Measurements from ENCODE around the gene TMEM8B. TPM values are rescaled to one million over a fixed set of nuclear protein-coding genes. Genes with fewer than 3 reads are reported as not detected.

Gene TMEM8B
- total RNA-seq, 1 experiment from 2014 or later = 6.4 TPM

DNA sequence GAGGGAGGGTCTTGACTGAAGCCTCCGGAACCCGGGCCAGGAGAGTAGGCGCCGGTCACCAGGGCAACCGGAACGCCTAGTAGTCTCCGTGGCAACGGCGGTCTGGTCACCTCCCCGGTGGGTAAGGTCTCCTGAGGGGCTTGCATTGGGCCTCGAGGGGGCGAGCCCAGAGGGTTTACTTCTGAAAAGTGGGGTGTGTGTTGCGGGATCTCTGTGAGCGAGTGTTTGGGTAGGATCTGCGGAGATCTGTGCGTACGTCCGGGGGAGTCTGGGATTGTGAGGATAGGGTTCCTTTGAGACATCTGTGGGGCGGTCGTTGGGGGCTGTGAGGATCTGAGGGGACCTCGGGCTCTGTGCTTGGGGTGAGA, 328 bp upstream of the TMEM8B start, which contains the start of gene FAM221B:
Gene FAM221B (minus strand): TSS at position 17 of the 368 bp plus-strand sequence. CDS start 2,571 bp downstream, outside the sequence.
- intact Hi-C loops (cut with micrococcal nuclease; ENCODE audit: unreplicated experiment) = loop anchor here (2.0 to 5.0 kb wide), 2 partner anchors 78 to 181 kb away; partner anchors contain the start of gene HRCT1
- no peak for DNase-seq
- Histone ChIP-seq H3K9me3 (ENCODE audit: insufficient read depth, low read depth) (no peaks in the 10 kb centered on the region), H4K20me1 (ENCODE audit: insufficient read depth) (no peaks in the 10 kb centered on the region), H3K4me3 (peak within 1 kb of the TSS; percentile 71; the same call in 1 of the 2 replicates), H3K36me3 (ENCODE audit: low read depth) (no peaks in the 10 kb centered on the region), H3K79me2 (ENCODE audit: low read depth) (no peaks in the 10 kb centered on the region), H3F3A (ENCODE audit: insufficient read depth, low read depth) (no peaks in the 10 kb centered on the region; the same call in 1 of the 2 replicates), H3K9me2 (ENCODE audit: insufficient read depth) (no peaks in the 10 kb centered on the region), H3K27me3 (ENCODE audit: insufficient read depth, low read depth) (no peaks in the 10 kb centered on the region), H2AFZ (peak within 1 kb of the TSS; percentile 87), H3K4me2 (peak within 1 kb of the TSS; percentile 89), H3K27ac (no peak within 1 kb of the TSS), H3K4me1 (replicated peaks; ENCODE audit: insufficient read depth) (peaks cover 12% of the 10 kb centered on the region)
- TF ChIP-seq, protein P1, sequence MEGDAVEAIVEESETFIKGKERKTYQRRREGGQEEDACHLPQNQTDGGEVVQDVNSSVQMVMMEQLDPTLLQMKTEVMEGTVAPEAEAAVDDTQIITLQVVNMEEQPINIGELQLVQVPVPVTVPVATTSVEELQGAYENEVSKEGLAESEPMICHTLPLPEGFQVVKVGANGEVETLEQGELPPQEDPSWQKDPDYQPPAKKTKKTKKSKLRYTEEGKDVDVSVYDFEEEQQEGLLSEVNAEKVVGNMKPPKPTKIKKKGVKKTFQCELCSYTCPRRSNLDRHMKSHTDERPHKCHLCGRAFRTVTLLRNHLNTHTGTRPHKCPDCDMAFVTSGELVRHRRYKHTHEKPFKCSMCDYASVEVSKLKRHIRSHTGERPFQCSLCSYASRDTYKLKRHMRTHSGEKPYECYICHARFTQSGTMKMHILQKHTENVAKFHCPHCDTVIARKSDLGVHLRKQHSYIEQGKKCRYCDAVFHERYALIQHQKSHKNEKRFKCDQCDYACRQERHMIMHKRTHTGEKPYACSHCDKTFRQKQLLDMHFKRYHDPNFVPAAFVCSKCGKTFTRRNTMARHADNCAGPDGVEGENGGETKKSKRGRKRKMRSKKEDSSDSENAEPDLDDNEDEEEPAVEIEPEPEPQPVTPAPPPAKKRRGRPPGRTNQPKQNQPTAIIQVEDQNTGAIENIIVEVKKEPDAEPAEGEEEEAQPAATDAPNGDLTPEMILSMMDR (conservative IDR thresholded peaks at IDR 0.05) = no peak
- no peak for TF ChIP-seq EZH2 (IDR thresholded peaks at IDR 0.05; ENCODE audit: low read depth)
- CTCF ChIA-PET = interaction anchor here (0.6 kb wide), 1 partner anchor 182 kb away, joined by 5 read pairs; no protein-coding TSS in a partner anchor
- POLR2A ChIA-PET (ENCODE audit: unreplicated experiment) = no interaction called here
- no TSS peak for BruUV-seq (replicated peaks)

DNA sequence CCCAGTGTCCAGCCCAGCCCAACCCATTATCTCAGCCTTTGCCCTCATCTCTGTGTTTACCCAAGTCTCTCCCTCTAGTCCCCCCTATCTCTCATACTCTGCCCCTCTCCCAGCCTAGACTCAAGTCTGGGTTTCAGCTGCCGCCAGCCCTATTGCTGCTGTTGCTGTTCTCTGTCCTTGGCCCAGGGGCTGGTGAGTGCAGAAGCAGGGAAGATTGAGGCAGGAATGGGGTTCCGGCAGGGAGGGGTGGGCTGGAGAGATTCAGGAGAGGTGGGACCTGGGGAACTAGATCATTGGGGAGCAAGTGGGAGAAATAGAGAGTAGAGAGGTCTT, 702 bp downstream of the TMEM8B start:
- Histone ChIP-seq H4K20me1 (ENCODE audit: insufficient read depth) (no peaks in the 10 kb centered on the region), H3K4me3 (peak overlapping the region; percentile 71; the same call in 1 of the 2 replicates), H3K79me2 (ENCODE audit: low read depth) (no peaks in the 10 kb centered on the region), H3K36me3 (ENCODE audit: low read depth) (no peaks in the 10 kb centered on the region), H3K27ac (no peak overlapping the region), H3K4me1 (replicated peaks; ENCODE audit: insufficient read depth) (peaks cover 12% of the 10 kb centered on the region), H2AFZ (0 out of 2 replicates have a peak overlapping the region, but pooled peaks have one; percentile 87), H3F3A (ENCODE audit: insufficient read depth, low read depth) (no peaks in the 10 kb centered on the region; the same call in 1 of the 2 replicates), H3K27me3 (ENCODE audit: insufficient read depth, low read depth) (no peaks in the 10 kb centered on the region), H3K4me2 (peak overlapping the region; percentile 89), H3K9me2 (ENCODE audit: insufficient read depth) (no peaks in the 10 kb centered on the region), H3K9me3 (ENCODE audit: insufficient read depth, low read depth) (no peaks in the 10 kb centered on the region)
- BruUV-seq (replicated peaks) = no TSS peak
- DNase-seq = no peak
- intact Hi-C loops (cut with micrococcal nuclease; ENCODE audit: unreplicated experiment) = loop anchor here (2.0 to 5.0 kb wide), 2 partner anchors 77 to 182 kb away; partner anchors contain the start of gene HRCT1
- POLR2A ChIA-PET (ENCODE audit: unreplicated experiment) = no interaction called here
- TF ChIP-seq EZH2 (IDR thresholded peaks at IDR 0.05; ENCODE audit: low read depth) = no peak
- TF ChIP-seq, protein P1 (conservative IDR thresholded peaks at IDR 0.05) = no peak
- CTCF ChIA-PET = interaction anchor here (0.5 kb wide), 1 partner anchor 40 kb away, joined by 4 read pairs; no protein-coding TSS in a partner anchor

DNA sequence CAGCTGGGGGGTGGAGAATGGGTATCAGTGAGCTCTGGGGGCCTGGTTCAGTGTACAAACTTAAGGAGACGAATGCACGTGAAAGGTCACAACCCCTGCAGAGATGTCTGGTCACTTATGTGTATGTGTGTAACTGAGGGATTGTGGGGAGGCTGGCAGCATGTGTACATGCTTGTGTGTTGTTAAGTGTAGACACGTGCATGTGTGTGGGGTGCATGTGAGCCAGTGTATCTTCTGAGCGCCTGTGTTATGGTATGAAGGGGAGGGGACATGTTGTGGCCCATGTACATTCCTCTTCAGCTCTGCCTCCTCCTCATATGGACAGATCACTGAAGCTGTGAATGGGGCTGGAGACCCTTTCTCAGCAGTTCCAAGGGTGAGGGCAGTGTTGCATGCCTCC, 2.0 kb downstream of the TMEM8B start:
- intact Hi-C loops (cut with micrococcal nuclease; ENCODE audit: unreplicated experiment) = no loop called here
- Histone ChIP-seq H3K9me2 (ENCODE audit: insufficient read depth) (no peaks in the 10 kb centered on the region), H3K9me3 (ENCODE audit: insufficient read depth, low read depth) (no peaks in the 10 kb centered on the region), H3K27ac (no peak overlapping the region), H3K4me1 (replicated peaks; ENCODE audit: insufficient read depth) (peaks cover 12% of the 10 kb centered on the region), H3K4me2 (no peak overlapping the region), H3K4me3 (no peak overlapping the region), H3K27me3 (ENCODE audit: insufficient read depth, low read depth) (no peaks in the 10 kb centered on the region), H3K79me2 (ENCODE audit: low read depth) (no peaks in the 10 kb centered on the region), H3K36me3 (ENCODE audit: low read depth) (no peaks in the 10 kb centered on the region), H2AFZ (no peak overlapping the region), H4K20me1 (ENCODE audit: insufficient read depth) (no peaks in the 10 kb centered on the region), H3F3A (ENCODE audit: insufficient read depth, low read depth) (no peaks in the 10 kb centered on the region; the same call in 1 of the 2 replicates)
- ChIA-PET CTCF (no interaction called here), POLR2A (ENCODE audit: unreplicated experiment) (no interaction called here)
- BruUV-seq (replicated peaks) = no TSS peak
- TF ChIP-seq, protein P1 (conservative IDR thresholded peaks at IDR 0.05) = no peak
- TF ChIP-seq EZH2 (IDR thresholded peaks at IDR 0.05; ENCODE audit: low read depth) = no peak
- no peak for DNase-seq
